ENCODE data around the gene RSBN1. TPM values are rescaled to one million over a fixed set of nuclear protein-coding genes. Genes with fewer than 3 reads are reported as not detected.

RSBN1 gene
- total and polyA plus RNA-seq, 2 experiments from 2014 or later, result 15.4 to 17.4 TPM

- TF ChIP-seq ZNF462 (CRISPR knock-in tag; IDR thresholded peaks at IDR 0.05) (no peak), ZNF331 (CRISPR knock-in tag; IDR thresholded peaks at IDR 0.05; ENCODE audit: low read depth) (no peak), JUNB (IDR thresholded peaks at IDR 0.05; ENCODE audit: unreplicated experiment) (no peak), STAT1 (IDR thresholded peaks at IDR 0.05; ENCODE audit: unreplicated experiment) (no peak), NANOG (IDR thresholded peaks at IDR 0.05; ENCODE audit: borderline replicate concordance) (no peak), EZH2phosphoT487 (IDR thresholded peaks at IDR 0.05; ENCODE audit: unreplicated experiment) (no peak), REST (IDR thresholded peaks at IDR 0.05; ENCODE audit: unreplicated experiment) (no peak), EZH2 (IDR thresholded peaks at IDR 0.05; ENCODE audit: low read depth, unreplicated experiment) (no peak)
Measured at GRCh38 chr1:113765306-113766230, 46.7 kb downstream of the RSBN1 start (continued).
